Measurements from ENCODE around the gene FRMPD2.

The FRMPD2 gene

GRCh38 chr10:48240196-48240595 is 34.3 kb downstream of the FRMPD2 start:
- no peaks in the 10 kb centered on the region for H3K9me3 ChIP-seq (ENCODE audit: control insufficient read depth, insufficient read depth, low read length)
- no peaks in the 10 kb centered on the region for H3F3A ChIP-seq (ENCODE audit: control insufficient read depth, insufficient read depth)
- H3K27me3 ChIP-seq (ENCODE audit: control insufficient read depth, low read length), result no peaks in the 10 kb centered on the region
- no peak overlapping the region for H3K4me3 ChIP-seq (ENCODE audit: low read length)
- no peak overlapping the region for H3K27ac ChIP-seq (ENCODE audit: low read depth, low read length)
- H3K9me2 ChIP-seq (replicated peaks; ENCODE audit: control insufficient read depth, low read length), result no peaks in the 10 kb centered on the region
- H4K20me1 ChIP-seq (ENCODE audit: control insufficient read depth, insufficient read depth, low read depth, low read length), result no peaks in the 10 kb centered on the region
- H3K4me1 ChIP-seq (ENCODE audit: control insufficient read depth, low read length), result no peaks in the 10 kb centered on the region
- no peaks in the 10 kb centered on the region for H3K79me2 ChIP-seq (ENCODE audit: control insufficient read depth, low read length)
- no peaks in the 10 kb centered on the region for H3K36me3 ChIP-seq (ENCODE audit: control insufficient read depth, low read length)
- TF ChIP-seq, protein P1, sequence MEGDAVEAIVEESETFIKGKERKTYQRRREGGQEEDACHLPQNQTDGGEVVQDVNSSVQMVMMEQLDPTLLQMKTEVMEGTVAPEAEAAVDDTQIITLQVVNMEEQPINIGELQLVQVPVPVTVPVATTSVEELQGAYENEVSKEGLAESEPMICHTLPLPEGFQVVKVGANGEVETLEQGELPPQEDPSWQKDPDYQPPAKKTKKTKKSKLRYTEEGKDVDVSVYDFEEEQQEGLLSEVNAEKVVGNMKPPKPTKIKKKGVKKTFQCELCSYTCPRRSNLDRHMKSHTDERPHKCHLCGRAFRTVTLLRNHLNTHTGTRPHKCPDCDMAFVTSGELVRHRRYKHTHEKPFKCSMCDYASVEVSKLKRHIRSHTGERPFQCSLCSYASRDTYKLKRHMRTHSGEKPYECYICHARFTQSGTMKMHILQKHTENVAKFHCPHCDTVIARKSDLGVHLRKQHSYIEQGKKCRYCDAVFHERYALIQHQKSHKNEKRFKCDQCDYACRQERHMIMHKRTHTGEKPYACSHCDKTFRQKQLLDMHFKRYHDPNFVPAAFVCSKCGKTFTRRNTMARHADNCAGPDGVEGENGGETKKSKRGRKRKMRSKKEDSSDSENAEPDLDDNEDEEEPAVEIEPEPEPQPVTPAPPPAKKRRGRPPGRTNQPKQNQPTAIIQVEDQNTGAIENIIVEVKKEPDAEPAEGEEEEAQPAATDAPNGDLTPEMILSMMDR (IDR thresholded peaks at IDR 0.05; ENCODE audit: low read depth, low read length, poor library complexity, severe bottlenecking), result no peak
- no peak for TF ChIP-seq EZH2phosphoT487 (IDR thresholded peaks at IDR 0.05; ENCODE audit: borderline replicate concordance, low read length)
- no peak overlapping the region for H3K4me2 ChIP-seq (ENCODE audit: low read length)

- Histone ChIP-seq H3K9me3 (ENCODE audit: control insufficient read depth, insufficient read depth, low read length) (no peaks in the 10 kb centered on the region), H3K4me2 (ENCODE audit: low read length) (no peak overlapping the region), H3K27ac (ENCODE audit: low read depth, low read length) (no peak overlapping the region), H3F3A (ENCODE audit: control insufficient read depth, insufficient read depth) (no peaks in the 10 kb centered on the region), H3K4me3 (ENCODE audit: low read length) (no peak overlapping the region), H3K4me1 (ENCODE audit: control insufficient read depth, low read length) (no peaks in the 10 kb centered on the region), H4K20me1 (ENCODE audit: control insufficient read depth, insufficient read depth, low read depth, low read length) (no peaks in the 10 kb centered on the region), H3K36me3 (ENCODE audit: control insufficient read depth, low read length) (no peaks in the 10 kb centered on the region), H3K27me3 (ENCODE audit: control insufficient read depth, low read length) (no peaks in the 10 kb centered on the region), H3K9me2 (replicated peaks; ENCODE audit: control insufficient read depth, low read length) (no peaks in the 10 kb centered on the region), H3K79me2 (ENCODE audit: control insufficient read depth, low read length) (no peaks in the 10 kb centered on the region)
- TF ChIP-seq EZH2phosphoT487 (IDR thresholded peaks at IDR 0.05; ENCODE audit: borderline replicate concordance, low read length), result no peak
- TF ChIP-seq, protein P1 (IDR thresholded peaks at IDR 0.05; ENCODE audit: low read depth, low read length, poor library complexity, severe bottlenecking), result no peak
Observed at GRCh38 chr10:48239618-48240017, 34.9 kb downstream of the FRMPD2 start.

DNA sequence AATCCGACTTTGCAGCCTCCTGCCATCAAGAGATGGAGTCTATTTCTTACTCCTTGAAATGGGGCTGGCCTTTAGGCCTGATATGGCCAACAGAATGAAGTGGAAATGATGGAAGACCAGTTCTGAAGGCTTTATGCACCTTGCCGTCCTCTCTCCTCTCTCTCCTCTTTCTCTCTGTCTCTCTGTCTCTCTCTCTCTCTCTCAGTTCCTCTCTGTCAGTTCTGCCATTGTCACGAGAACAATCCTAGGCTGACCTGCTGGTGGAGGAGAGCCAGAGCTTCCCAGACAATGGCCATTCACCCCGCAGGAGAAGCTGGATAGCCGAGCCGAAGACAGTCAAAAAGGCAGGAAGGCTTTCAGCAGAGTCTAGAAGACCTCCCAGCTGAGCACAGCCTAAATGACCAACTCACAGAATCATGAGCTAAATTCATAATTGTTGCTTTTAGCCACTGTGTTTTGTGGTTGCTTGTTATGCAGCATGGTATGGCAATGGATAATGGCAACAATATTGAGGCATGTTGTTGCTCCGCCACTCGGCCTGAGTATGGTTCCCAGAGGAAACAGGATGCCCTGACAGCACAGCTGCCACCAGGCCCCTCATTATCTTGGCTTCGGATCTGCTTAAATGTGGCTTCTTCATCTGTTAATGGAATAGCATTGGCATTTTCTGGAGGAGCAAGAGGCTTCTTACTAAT is 35.5 kb downstream of the FRMPD2 start:
- H3K27ac ChIP-seq (ENCODE audit: low read depth, low read length), result no peak overlapping the region
- H3K4me1 ChIP-seq (ENCODE audit: control insufficient read depth, low read length), result no peaks in the 10 kb centered on the region
- no peaks in the 10 kb centered on the region for H3K9me2 ChIP-seq (replicated peaks; ENCODE audit: control insufficient read depth, low read length)
- H3K36me3 ChIP-seq (ENCODE audit: control insufficient read depth, low read length), result no peaks in the 10 kb centered on the region
- H3K4me2 ChIP-seq (ENCODE audit: low read length), result no peak overlapping the region
- H3K9me3 ChIP-seq (ENCODE audit: control insufficient read depth, insufficient read depth, low read length), result no peaks in the 10 kb centered on the region
- H3K4me3 ChIP-seq (ENCODE audit: low read length), result no peak overlapping the region
- no peak for TF ChIP-seq EZH2phosphoT487 (IDR thresholded peaks at IDR 0.05; ENCODE audit: borderline replicate concordance, low read length)
- TF ChIP-seq, protein P1 (IDR thresholded peaks at IDR 0.05; ENCODE audit: low read depth, low read length, poor library complexity, severe bottlenecking), result no peak
- no peaks in the 10 kb centered on the region for H3F3A ChIP-seq (ENCODE audit: control insufficient read depth, insufficient read depth)
- H3K79me2 ChIP-seq (ENCODE audit: control insufficient read depth, low read length), result no peaks in the 10 kb centered on the region
- no peaks in the 10 kb centered on the region for H3K27me3 ChIP-seq (ENCODE audit: control insufficient read depth, low read length)
- no peaks in the 10 kb centered on the region for H4K20me1 ChIP-seq (ENCODE audit: control insufficient read depth, insufficient read depth, low read depth, low read length)

Data from DOHH2 (cell line).